Nephron (organoid): Measurements from ENCODE around the gene TMEM51.
A peak's percentile ranks its signal among the peaks of the same experiment; 100 is the strongest.

Experiments
- H3K27ac Mint-ChIP-seq, 3 experiments: 2 replicates each; pipeline ENCODE4 v1.8.0; 2020; ENCODE audit warnings: mixed read lengths in 3 of 3, mild to moderate bottlenecking in 2 of 3, moderate library complexity in 1 of 3
- H3K27me3 Mint-ChIP-seq: 2 replicates; pipeline ENCODE4 v1.8.0; 2021; ENCODE audit warnings: low read depth, mild to moderate bottlenecking, moderate library complexity, mixed read lengths
- H3K36me3 Mint-ChIP-seq: 2 replicates; pipeline ENCODE4 v1.8.0; 2020; ENCODE audit warnings: low read depth, mixed read lengths
- H3K4me1 Mint-ChIP-seq: 2 replicates; pipeline ENCODE4 v1.8.0; 2020; ENCODE audit warnings: mixed read lengths
- H3K4me3 Mint-ChIP-seq, 3 experiments: 2 replicates each; pipeline ENCODE4 v1.8.0; 2020; ENCODE audit warnings: mild to moderate bottlenecking in 3 of 3, mixed read lengths in 3 of 3, moderate library complexity in 2 of 3
- H3K9me3 Mint-ChIP-seq: 2 replicates; pipeline ENCODE4 v1.8.0; 2020; ENCODE audit warnings: mixed read lengths
- CTCF ChIP-seq, 3 experiments: fragments of 200-600 bp; sonication (generic); IDR thresholded peaks; one replicate each; pipeline ENCODE4 v1.5.0; 2021; ENCODE audit warnings: antibody characterized with exemption in 3 of 3; ENCODE audit not compliant: unreplicated experiment in 3 of 3

TMEM51 gene

GRCh38 chr1:15245593-15246360 lies 92.2 kb downstream of the TMEM51 start:
- peak overlapping the region; percentile 53 to 80 (median 74) for H3K27ac Mint-ChIP-seq
- peaks cover 54% of the 10 kb centered on the region for H3K4me1 Mint-ChIP-seq
- H3K4me3 Mint-ChIP-seq: peak overlapping the region; percentile 52 to 73 (median 57)
- peaks cover 38% of the 10 kb centered on the region for H3K27me3 Mint-ChIP-seq
- no peaks in the 10 kb centered on the region for H3K36me3 Mint-ChIP-seq
- no peaks in the 10 kb centered on the region for H3K9me3 Mint-ChIP-seq
- no peak for TF ChIP-seq CTCF (IDR thresholded peaks at IDR 0.05; ENCODE audit: unreplicated experiment in 3 of 3)

GRCh38 chr1:15246960-15247614 lies 93.5 kb downstream of the TMEM51 start, which contains the start of gene FHAD1:
TSS of gene FHAD1 (plus strand) at chr1:15247223. CDS start at chr1:15251785, 4,562 bp downstream.
- H3K27me3 Mint-ChIP-seq: peaks cover 50% of the 10 kb centered on the region
- peak within 1 kb of the TSS; percentile 81 to 87 (median 86) for H3K4me3 Mint-ChIP-seq
- no peaks in the 10 kb centered on the region for H3K9me3 Mint-ChIP-seq
- H3K4me1 Mint-ChIP-seq: peaks cover 54% of the 10 kb centered on the region
- H3K27ac Mint-ChIP-seq: peak within 1 kb of the TSS; percentile 74 to 86 (median 79)
- no peaks in the 10 kb centered on the region for H3K36me3 Mint-ChIP-seq
- TF ChIP-seq CTCF (IDR thresholded peaks at IDR 0.05; ENCODE audit: unreplicated experiment in 3 of 3): no peak

- Mint-ChIP-seq H3K36me3 (no peaks in the 10 kb centered on the region), H3K27me3 (peaks cover 61% of the 10 kb centered on the region), H3K4me1 (peaks cover 47% of the 10 kb centered on the region), H3K9me3 (no peaks in the 10 kb centered on the region), H3K4me3 (peak overlapping the region in 2 of 3 experiments; percentile 81 to 86), H3K27ac (peak overlapping the region in 1 of 3 experiments; percentile 79)
- no peak for TF ChIP-seq CTCF (IDR thresholded peaks at IDR 0.05; ENCODE audit: unreplicated experiment in 3 of 3)
Measured at GRCh38 chr1:15248216-15248615, 94.7 kb downstream of the TMEM51 start.

- H3K27me3 Mint-ChIP-seq: peaks cover 64% of the 10 kb centered on the region
- no peak overlapping the region for H3K27ac Mint-ChIP-seq
- TF ChIP-seq CTCF (IDR thresholded peaks at IDR 0.05; ENCODE audit: unreplicated experiment in 3 of 3): no peak
- peaks cover 40% of the 10 kb centered on the region for H3K4me1 Mint-ChIP-seq
- H3K9me3 Mint-ChIP-seq: no peaks in the 10 kb centered on the region
- H3K36me3 Mint-ChIP-seq: no peaks in the 10 kb centered on the region
- no peak overlapping the region for H3K4me3 Mint-ChIP-seq
Measured at GRCh38 chr1:15249081-15249480, 95.5 kb downstream of the TMEM51 start.

GRCh38 chr1:15251857-15252835 lies 98.6 kb downstream of the TMEM51 start:
- no peaks in the 10 kb centered on the region for H3K9me3 Mint-ChIP-seq

More at GRCh38 chr1:15251857-15252835, 98.6 kb downstream of the TMEM51 start:
- TF ChIP-seq CTCF (IDR thresholded peaks at IDR 0.05; ENCODE audit: unreplicated experiment in 3 of 3): no peak
- Mint-ChIP-seq H3K27me3 (peaks cover 61% of the 10 kb centered on the region), H3K36me3 (no peaks in the 10 kb centered on the region), H3K27ac (no peak overlapping the region), H3K4me3 (no peak overlapping the region), H3K4me1 (peaks cover 24% of the 10 kb centered on the region)
